Stimulated activated CD4-positive, alpha-beta T cell treated with anti-CD3 and anti-CD28 coated beads, Interleukin-4, amount 100 ng/mL, for 1 hour (primary cell): ENCODE results near the gene KIF21A.
"Not testable (repeated sequence)": the region's sequence is repeated elsewhere in the genome, so short reads cannot be mapped to it uniquely, and the experiment has no call there.

Experiments used
- DNase-seq: peaks from one replicate; pipeline ENCODE4 v3.0.0-alpha.2; 2020

The KIF21A gene

DNA sequence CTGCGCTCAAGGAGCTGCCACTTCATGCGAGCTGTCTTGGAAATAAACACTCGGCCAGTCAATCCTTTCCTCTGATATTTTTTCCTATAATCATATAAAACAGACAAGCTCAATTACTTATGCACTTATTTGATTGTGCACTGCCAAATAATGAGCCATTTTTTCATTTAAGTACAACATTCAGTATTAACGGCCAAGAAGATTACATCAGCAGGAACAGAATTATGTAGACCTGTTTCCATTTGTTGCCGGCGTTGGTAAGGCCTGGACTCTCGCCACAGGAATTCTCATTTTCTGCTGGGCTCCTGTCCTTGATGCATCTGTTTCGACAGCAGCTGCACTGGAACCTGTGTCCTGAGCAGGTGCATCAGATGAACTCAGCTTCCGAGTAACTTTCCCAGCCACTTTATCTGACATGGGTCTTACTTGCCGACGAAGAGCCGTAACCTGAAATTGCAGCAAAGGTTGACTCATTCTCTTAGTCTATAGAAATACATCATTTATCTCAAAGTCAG lies 110.2 kb downstream of the KIF21A start:
- DNase-seq = no peak

DNA sequence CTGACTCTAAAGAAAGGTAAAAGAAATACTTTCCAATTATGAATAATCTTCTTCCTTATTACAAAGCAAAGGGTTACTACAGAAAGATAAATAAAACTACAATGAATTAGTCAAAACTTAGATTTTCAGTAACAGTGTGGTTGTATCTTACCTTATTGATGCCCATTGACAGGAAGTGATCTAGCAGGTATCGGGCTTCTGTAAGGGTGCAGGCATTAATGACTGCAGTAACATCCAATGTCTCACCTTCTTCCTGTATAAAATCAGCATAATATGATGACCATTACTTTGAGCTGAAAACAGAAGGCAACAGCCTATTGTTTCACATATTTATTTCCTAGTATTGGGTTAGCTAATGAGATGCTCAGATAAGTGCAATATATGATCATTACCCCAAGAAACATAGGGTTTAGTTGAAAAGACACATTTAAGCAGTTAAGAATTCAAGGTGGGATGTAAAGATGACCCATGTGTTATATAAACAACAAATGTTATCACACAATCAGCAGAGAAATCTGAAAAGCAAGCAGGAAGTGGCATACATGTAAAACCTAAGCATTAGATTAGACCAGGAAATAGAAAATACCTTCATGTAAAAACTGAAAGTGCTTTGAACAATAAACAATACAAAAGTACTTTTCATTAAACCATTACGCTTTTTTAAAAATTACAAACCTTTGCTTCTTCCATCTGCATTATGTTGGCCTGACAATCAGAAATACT lies 111.2 kb downstream of the KIF21A start:
- no peak for DNase-seq

DNA sequence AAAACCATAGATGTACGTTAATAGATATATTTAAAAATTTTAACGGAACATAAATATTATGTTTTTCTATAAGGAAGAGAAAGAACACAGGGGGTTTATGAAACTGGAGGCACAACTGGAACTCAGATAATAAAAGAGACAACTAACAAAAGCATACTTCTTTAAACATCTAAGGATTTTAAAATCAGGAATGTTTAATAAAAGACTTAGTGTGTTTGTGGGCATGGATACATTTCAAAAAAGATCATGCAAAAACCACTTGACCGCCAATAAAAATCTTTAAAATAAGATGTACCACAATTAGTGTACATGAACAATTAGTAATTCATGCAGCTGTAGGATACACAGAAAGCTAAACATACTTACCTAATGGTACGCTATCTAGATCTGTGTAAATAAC lies 113.0 kb downstream of the KIF21A start:
- no peak for DNase-seq

DNA sequence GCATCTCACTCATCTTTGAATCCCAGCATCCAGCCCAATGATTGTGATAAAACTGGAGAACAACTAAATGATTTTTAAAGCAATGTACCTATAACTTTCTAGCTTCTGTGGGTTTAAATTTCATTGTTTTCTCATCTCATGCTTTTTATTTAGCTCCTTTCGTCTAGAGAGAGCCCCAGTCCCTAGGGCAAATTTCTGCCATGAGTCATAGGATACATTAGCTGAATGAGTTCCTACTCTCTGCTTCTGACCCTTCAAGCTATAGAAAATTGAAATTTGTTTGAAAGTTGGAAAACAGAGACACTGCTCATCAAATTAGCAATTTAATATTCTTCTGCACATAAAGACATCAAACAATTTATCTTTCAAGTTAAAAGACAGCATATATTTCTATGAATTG lies 113.9 kb downstream of the KIF21A start:
- DNase-seq = no peak

DNA sequence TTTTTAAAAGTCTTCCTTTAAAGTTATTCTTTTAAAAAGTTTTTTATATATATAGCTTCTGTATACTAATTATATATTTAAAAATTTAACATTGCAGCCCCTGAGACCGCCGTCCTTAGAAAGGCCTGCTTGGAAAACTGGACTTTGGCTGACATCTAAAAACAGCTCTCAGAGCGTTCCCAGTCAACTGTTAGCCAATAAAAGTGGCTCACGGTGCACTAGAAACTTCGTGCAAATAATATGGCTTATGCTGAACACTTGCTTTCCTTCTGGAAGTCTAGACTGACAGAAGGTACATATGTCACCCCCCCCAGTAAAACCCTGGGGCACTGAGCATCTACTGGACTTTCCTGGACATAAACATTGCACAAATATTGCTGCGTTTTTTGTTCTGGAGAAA lies 115.0 kb downstream of the KIF21A start:
- DNase-seq = no peak

DNA sequence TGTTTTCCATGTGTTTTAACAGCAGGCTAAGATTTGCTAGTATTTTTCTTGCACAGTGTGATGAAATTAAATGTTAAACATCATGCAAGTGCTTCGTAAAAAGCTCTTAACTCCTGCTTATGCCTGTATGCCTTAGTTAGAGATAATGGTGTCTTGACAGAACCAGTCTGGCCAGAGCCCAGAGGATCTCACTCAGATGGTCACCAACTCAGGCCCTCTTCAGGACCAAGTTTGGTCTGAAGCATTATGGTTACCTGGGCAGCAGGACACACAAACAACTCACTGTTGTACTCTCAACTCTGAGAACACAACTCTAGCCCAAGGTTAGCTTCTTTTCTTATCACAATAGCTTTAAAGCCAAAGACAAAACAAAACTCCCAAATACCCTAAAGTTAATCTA lies 115.4 kb downstream of the KIF21A start:
- DNase-seq = no peak

DNA sequence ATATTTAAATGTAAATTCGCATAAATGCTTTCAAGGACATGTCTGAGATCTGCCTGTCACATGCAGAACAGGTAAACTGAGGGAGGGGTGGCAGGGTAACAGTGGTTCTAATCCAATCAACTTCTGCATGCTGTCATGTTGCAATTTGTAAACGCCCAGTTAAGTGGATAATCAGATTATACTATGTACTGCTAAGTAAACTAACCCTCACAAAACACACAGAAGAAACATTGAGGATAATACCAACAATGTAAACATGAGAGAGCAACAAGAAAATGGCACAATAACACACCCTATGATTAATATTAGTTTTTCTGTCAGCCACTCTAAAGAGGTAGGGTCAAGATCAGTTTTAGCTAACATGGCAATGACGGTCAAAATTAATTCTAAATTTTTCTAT lies 123.7 kb downstream of the KIF21A start:
- DNase-seq = no peak

DNA sequence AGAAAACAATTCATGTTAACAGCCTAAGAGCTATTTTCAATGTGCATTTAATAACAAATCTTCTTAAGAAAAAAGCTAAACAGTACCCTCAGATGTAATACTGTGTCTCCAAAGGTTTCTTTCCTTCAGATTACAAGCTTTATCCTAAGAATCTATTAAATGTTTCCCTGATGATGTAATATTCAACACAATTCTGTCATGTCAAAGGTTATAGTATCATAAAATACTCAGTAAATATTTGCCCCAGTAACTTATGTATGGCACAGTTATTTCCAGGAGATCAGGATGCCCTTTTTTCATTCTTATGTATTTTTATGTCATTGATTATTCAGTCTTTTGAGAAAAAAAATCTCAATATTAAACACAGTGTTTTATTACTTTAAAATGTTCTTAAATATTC lies 128.4 kb downstream of the KIF21A start:
- no peak for DNase-seq

DNA sequence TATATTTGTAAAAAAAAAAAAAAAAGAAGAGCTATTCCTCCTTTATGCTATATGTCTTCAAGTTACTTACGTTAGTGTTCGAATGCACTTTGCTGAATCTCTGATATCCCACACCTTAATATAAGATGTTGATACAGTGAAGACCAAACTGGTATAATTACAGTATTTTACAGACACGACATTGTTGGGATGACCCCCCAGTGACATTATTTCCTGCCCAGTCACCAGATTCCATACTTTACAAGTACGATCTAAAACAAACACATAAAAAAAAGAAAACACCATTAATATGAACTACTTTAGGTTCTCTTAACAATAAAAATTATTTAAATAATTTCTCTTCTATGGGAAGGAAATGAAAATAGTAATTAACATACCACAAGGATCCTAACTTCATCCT lies 133.4 kb downstream of the KIF21A start:
- DNase-seq = no peak

DNA sequence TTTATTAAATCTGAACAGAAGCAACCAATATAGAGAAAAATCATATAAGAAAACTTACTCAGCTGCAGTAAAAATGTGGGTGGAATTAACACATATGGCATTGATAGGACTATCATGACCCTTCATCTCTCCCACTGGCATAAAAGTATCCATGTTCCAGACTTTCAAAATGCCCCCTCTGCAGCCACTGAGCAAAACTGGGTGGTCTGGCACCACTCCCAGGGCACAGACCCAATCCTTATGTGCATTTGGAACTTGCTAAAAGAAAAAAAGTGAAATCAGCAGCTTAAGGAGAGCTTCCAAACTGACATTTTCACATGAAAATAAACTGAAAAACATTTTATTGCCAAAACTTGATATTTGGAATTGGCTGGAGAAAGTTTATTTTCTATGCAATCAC lies 141.5 kb downstream of the KIF21A start:
- no peak for DNase-seq

DNA sequence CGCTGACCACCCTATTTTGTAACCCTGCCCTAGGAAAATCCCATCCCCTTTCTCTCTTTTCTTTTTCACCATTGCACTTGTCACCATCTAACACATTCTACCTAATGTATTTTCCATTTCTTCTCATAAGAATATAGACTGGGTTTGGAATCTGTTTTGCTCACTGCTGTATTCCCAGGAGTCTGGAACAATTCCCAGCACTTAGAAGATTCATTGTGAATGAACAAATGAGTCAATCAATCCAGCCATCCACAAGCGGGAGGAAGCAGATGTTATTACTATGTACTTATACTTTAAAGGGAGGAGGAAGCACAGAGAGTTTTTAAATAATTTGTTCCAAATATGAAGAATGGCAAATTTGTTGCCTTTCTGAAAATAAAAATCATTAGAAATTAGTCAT lies 142.1 kb downstream of the KIF21A start:
- DNase-seq = no peak

DNA sequence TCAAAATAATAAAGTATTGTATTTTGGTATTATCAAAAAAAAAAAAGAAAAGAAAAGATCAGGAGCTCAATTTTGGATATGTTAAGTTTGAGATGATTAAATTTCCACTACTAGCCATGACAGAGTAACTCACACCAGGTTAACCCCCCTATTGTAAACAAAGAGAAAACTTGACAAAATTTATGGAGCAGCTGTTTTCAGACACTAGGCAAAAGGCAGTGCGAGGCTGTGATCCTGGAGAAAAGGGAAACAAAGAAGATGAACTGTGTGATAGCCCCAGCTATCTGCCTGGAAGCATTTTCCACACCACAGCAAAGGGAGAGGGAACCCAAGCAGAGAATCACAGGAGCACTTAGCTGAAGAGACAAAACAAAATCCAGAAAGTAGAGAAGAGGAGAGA lies 145.0 kb downstream of the KIF21A start:
- DNase-seq = no peak

DNA sequence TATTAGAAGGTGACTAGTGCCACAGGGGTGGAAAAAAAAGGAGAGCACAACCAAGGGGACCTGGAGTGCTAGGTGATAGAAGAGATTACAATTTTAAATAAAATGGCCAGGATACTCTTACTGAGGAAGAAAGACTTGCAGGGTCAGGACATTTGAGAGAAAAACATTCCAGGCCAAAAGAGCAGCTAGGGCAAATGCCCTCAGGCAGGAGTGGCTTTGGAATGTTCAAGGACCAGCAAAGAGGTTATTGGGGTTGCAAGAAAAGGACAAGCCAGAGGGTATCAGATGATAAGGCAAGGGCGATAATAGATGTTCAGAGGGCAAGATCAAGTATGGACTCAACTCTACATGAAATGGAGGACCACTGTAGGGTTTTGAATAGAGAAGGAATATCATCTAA lies 146.4 kb downstream of the KIF21A start:
- no peak for DNase-seq

DNA sequence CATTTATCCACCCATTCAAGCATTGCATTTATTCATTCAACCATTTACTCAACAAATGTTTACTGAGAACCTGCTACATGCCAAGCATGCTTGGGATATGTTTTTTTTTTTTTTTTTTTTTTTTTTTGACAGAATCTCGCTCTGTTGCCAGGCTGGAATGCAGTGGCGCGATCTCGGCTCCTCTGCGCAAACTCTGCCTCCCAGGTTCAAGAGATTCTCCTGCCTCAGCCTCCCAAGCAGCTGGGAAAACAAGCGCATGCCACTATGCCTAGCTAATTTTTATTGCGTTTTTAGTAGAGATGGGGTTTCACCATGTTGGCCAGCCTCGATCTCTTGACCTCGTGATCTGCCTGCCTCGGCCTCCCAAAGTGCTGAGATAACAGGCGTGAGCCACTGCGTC lies 147.3 kb downstream of the KIF21A start:
- DNase-seq = not testable (repeated sequence)

DNA sequence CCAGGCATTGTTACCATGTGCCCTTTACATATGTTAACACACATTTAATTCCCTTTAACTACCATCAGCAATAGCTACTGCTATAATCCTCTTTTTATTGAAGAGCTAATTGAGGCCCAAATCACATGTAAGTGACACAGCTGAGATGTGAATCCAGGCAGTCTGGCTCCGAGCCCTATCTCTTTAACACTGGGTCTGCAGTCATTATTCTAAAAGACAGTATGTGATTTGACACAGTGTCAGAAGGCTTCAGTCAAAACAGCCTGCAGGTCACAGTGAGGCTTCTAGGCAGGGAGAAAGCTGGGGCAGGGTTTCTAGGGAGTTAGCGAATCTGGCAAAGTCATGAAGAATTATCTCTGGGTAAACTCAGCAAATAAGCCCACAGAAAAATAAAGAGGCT lies 148.2 kb downstream of the KIF21A start:
- no peak for DNase-seq

DNA sequence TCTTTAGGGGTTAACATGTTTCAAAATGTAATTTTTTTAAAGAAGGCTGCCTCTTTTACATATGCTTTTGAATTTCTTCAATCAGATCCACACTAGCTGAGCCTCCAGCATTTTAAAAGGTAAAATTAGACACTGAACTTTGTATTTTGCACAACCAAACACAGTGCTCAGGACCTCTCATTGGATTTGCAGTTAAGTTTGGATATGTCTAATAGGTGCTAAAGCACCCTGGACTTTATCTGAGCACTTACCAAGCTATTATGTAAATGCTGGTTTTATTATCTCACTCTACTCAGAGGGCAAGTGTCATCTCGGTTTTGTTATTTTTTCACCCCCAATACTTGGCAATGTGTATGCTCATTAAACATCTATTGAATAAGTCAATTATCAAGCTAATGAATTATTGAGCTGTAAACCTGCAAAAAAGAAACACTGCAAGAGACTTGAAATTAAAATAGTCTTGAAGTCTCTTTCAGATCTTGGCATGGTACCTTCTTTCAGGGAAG lies 150.7 kb downstream of the KIF21A start:
- DNase-seq = no peak

DNA sequence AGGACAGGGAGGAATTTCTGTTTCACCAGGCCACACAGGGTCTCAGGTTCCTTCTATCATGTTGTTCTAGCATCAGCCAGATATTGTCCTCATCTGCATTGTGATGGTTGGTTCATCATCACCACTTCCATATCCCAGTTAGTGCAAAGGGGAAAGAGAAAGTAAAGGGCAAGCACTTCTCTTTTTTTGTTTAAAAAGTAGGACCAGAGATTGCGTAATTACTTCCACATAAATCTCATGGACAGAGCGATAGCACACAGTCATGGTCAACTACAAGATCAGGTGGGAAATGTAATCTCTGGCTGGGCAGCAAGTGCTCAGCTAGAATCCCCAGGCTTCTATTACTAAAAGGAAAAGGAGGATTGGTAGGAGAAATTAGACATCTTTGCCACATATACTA lies 155.1 kb downstream of the KIF21A start:
- no peak for DNase-seq

DNA sequence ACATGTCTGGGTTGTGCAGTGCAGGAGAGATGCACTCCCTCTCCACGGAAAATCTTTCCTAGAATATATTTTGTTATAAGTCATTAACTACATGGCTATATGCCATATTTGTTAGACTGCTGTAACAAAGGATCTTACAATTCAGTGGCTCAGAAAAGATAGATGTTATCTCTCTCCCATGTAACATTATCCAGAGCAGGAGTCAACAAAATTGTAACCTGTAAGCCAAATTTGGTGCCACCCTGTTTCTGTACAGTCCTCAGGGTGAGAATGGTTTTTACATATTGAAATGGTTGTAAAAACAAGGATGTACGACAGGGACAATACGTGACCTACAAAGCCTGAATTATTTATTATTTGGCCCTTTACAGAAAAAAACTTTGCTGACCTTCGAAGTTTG lies 155.5 kb downstream of the KIF21A start:
- no peak for DNase-seq

DNA sequence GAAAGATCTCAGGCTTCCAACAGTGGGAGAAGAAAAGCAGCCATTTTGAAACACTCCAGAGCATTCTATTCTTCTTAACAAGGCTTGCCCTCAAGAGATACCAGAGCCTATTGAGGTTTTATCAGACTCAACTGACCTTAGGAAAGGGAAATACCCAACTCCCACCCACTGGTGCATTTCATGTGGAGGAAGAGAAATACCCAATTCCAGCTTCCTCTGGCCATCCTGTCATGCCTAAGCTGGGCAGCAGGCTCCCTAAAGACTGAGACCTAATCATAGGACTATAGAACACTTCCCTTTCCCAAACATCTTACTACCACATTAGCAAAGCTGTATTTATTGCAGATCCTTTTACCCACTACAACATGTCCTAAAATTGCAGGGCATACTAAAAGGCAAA lies 164.5 kb downstream of the KIF21A start:
- no peak for DNase-seq

DNA sequence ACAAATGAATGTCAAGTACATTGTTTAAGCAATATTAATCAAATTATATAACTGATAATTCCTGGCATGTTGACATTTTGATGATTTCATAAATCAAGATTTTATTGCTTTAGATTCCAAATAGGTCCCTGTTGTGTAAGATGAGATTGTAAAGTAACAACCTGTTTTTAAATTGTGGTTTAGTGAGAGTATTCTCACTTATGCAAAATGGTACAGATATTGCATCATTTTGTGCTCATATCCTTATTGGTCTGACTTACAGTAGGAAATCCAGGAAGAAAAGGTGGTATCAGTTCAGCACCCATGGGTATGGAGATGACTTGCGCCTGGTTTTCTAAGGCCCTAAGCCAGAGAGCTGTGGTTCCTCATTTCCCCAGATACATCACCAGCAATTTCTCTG lies 165.5 kb downstream of the KIF21A start:
- no peak for DNase-seq

DNA sequence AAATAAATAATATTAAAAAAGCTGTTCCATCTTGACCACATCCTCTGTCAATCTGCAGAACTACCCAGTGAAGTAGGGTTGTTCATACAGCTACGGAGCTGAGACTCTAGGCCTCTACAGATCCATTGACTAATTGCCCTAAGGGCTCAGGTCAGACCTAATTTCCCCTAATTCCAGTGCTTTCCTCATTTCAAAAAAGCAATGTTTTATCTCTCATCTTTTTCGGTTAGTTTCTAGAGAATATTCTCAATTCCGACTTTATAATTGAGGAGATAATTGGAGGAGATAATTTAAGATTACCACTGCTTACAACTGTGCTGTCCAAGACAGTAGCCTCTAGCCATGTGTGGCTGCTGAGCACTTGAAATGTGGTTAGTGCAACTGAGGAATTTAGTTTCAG lies 167.1 kb downstream of the KIF21A start:
- DNase-seq = no peak

DNA sequence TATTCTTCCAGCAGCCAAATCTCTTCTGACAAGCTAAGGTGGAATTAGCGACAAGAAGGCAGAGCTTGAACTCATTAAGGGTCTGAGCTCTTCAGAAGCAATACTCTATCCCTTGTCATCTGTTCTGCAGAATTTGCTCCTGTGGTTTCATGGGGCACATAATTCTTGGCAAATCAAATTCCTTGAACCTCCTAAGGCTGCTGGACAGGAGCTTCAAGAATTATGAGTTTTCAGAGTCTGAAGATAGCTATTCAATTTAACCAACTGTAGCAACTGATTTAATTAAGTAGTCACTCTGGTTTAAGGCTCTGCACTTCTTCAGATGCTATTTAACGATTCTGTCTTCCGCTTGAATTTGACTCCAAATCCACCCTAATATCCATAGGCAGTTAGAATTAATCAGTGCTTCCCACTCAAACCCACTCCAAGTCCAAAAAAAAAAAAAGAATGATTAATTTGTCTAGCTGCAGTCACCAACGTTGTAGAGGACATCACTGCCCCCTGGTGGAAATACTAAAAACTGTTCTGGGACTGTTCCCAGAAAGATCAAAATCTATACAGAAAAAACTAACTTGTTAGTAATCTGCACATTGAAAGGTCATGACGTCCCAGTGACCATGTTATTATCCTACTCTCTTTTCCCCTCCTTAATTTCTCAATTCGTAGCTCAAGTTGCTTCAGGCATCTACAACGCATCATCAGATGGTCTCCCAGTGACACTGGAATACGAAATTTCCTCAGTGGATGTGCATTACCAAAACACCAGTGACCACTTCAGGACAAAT lies 169.9 kb downstream of the KIF21A start:
- DNase-seq = no peak

DNA sequence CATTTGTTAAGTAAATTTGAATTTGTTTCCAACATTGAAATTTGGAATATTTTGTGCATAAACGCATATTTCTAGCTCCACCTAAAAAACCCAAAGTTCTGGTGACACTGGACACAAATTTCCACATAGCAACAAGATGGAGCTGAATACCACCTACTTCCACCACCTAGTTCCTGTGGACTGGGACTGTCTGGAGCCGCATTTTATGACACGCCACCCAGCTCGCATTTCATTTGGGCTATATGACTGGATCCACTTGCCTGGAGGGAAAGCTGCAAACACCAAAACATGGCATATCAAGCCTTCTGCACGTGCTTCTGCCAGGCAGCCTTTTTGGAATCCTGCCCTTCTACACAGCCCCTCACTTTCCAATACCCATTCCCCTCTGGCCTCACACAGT lies 173.4 kb downstream of the KIF21A start:
- no peak for DNase-seq

DNA sequence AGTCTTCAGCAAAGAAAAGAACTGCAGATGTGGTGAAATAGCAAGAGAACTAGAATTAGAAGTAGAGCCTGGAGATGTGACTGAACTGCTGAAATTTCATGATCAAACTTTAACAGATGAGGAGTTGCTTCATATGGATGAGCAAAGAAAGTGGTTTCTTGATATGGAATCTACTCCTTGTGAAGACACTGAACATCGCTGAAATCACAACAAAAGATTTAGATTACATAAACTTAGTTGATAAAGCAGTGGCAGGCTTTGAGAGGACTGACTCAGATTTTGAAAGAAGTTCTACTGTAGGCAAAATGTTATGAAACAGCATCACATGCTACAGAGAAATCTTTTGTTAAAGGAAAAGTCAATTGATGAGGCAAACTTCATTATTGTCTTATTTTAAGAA lies 175.0 kb downstream of the KIF21A start:
- DNase-seq = no peak
